ENCODE results near the gene THSD4. TPM values are rescaled to one million over a fixed set of nuclear protein-coding genes. Genes with fewer than 3 reads are reported as not detected.

Gene THSD4
- total and polyA plus RNA-seq, 2 of the 8 experiments (the other 6 are each of a cell fraction or from before 2014, with no cell fraction given) = 2.5 to 6.2 TPM

- TF ChIP-seq ATF2 (IDR thresholded peaks at IDR 0.05; ENCODE audit: low read length) = no peak
- TF ChIP-seq POU5F1 (IDR thresholded peaks at IDR 0.05; ENCODE audit: low read depth, low read length) = no peak
- TF ChIP-seq TAF7 (optimal IDR thresholded peaks at IDR 0.05; ENCODE audit: borderline replicate concordance, low read depth, low read length) = no peak
- no peak for TF ChIP-seq TCF12 (IDR thresholded peaks at IDR 0.05; ENCODE audit: low read depth, low read length)
- TF ChIP-seq KDM5A (IDR thresholded peaks at IDR 0.05; ENCODE audit: low read length) = no peak
Measured at GRCh38 chr15:71773206-71773859, 658.1 kb downstream of the THSD4 start (continued).

Measured in H1 (cell line).